Activated naive CD4-positive, alpha-beta T cell treated with anti-CD3 and anti-CD28 coated beads, Interleukin-2, amount 10 ng/mL, durations not matched to agents 7 days and 5 days (primary cell): ENCODE measurements around the gene DNAH11.
"Not testable (repeated sequence)": the region's sequence is repeated elsewhere in the genome, so short reads cannot be mapped to it uniquely, and the experiment has no call there.

Source experiments
- CTCF ChIA-PET: fragments of 350-600 bp; sonication (Branson Sonifier 250); formaldehyde crosslinking; loops from one replicate; lab custom pipeline; 2021; ENCODE audit warnings: antibody characterized with exemption; lab: Charles Lee
- DNase-seq: peaks from one replicate; pipeline ENCODE4 v3.0.0-alpha.2; 2020
- H3K27ac Mint-ChIP-seq: one replicate; pipeline ENCODE4 v1.8.0; 2021; ENCODE audit warnings: mild to moderate bottlenecking, moderate library complexity, mixed read lengths
- H3K27me3 Mint-ChIP-seq: one replicate; pipeline ENCODE4 v1.8.0; 2021; ENCODE audit warnings: mild to moderate bottlenecking, mixed read lengths
- H3K36me3 Mint-ChIP-seq: one replicate; pipeline ENCODE4 v1.8.0; 2021; ENCODE audit warnings: mixed read lengths
- H3K4me1 Mint-ChIP-seq: one replicate; pipeline ENCODE4 v1.8.0; 2021; ENCODE audit warnings: mixed read lengths
- H3K4me3 Mint-ChIP-seq: one replicate; pipeline ENCODE4 v1.8.0; 2021; ENCODE audit warnings: mild to moderate bottlenecking, moderate library complexity, mixed read lengths
- H3K9me3 Mint-ChIP-seq: one replicate; pipeline ENCODE4 v1.8.0; 2021; ENCODE audit warnings: mixed read lengths

Gene DNAH11

GRCh38 chr7:21865631-21866204, 322.9 kb downstream of the DNAH11 start:
- H3K4me3 Mint-ChIP-seq, H3K27me3 Mint-ChIP-seq, H3K36me3 Mint-ChIP-seq, H3K4me1 Mint-ChIP-seq, DNase-seq, CTCF ChIA-PET, H3K9me3 Mint-ChIP-seq, H3K27ac Mint-ChIP-seq: not testable (repeated sequence)

GRCh38 chr7:21866731-21867130, 323.9 kb downstream of the DNAH11 start:
- no peak for DNase-seq
- no peak overlapping the region for H3K4me3 Mint-ChIP-seq
- H3K4me1 Mint-ChIP-seq, result no peaks in the 10 kb centered on the region
- no peaks in the 10 kb centered on the region for H3K36me3 Mint-ChIP-seq
- H3K27ac Mint-ChIP-seq, result no peak overlapping the region
- no peaks in the 10 kb centered on the region for H3K9me3 Mint-ChIP-seq
- CTCF ChIA-PET, result no interaction called here
- no peaks in the 10 kb centered on the region for H3K27me3 Mint-ChIP-seq

- no peak overlapping the region for H3K4me3 Mint-ChIP-seq
- H3K27ac Mint-ChIP-seq, result no peak overlapping the region
- no peaks in the 10 kb centered on the region for H3K4me1 Mint-ChIP-seq
- no peaks in the 10 kb centered on the region for H3K27me3 Mint-ChIP-seq
- no peak for DNase-seq
- no peaks in the 10 kb centered on the region for H3K9me3 Mint-ChIP-seq
- CTCF ChIA-PET, result no interaction called here
- no peaks in the 10 kb centered on the region for H3K36me3 Mint-ChIP-seq
Measured at GRCh38 chr7:21867226-21867625, 324.4 kb downstream of the DNAH11 start.

- no peak for DNase-seq
- no peaks in the 10 kb centered on the region for H3K36me3 Mint-ChIP-seq
- H3K9me3 Mint-ChIP-seq, result no peaks in the 10 kb centered on the region
- H3K27ac Mint-ChIP-seq, result no peak overlapping the region
- CTCF ChIA-PET, result no interaction called here
- no peak overlapping the region for H3K4me3 Mint-ChIP-seq
- H3K27me3 Mint-ChIP-seq, result no peaks in the 10 kb centered on the region
- H3K4me1 Mint-ChIP-seq, result no peaks in the 10 kb centered on the region
Measured at GRCh38 chr7:21867816-21868575, 325.2 kb downstream of the DNAH11 start.

GRCh38 chr7:21868576-21868850, 325.7 kb downstream of the DNAH11 start:
- DNase-seq, result no peak
- Mint-ChIP-seq H3K4me1 (no peaks in the 10 kb centered on the region), H3K9me3 (no peaks in the 10 kb centered on the region), H3K4me3 (no peak overlapping the region), H3K27me3 (no peaks in the 10 kb centered on the region), H3K36me3 (no peaks in the 10 kb centered on the region), H3K27ac (no peak overlapping the region)
- CTCF ChIA-PET, result no interaction called here

- H3K4me1 Mint-ChIP-seq, result no peaks in the 10 kb centered on the region
- no peak overlapping the region for H3K4me3 Mint-ChIP-seq
- peaks cover 3% of the 10 kb centered on the region for H3K36me3 Mint-ChIP-seq
- H3K27ac Mint-ChIP-seq, result no peak overlapping the region
- H3K27me3 Mint-ChIP-seq, result no peaks in the 10 kb centered on the region
- DNase-seq, result no peak
- CTCF ChIA-PET, result no interaction called here
- no peaks in the 10 kb centered on the region for H3K9me3 Mint-ChIP-seq
Measured at GRCh38 chr7:21869785-21870402, 327.1 kb downstream of the DNAH11 start.

GRCh38 chr7:21883069-21883468, 340.2 kb downstream of the DNAH11 start:
- no peak overlapping the region for H3K27ac Mint-ChIP-seq
- H3K27me3 Mint-ChIP-seq, result no peaks in the 10 kb centered on the region
- DNase-seq, result no peak
- H3K4me1 Mint-ChIP-seq, result no peaks in the 10 kb centered on the region
- CTCF ChIA-PET, result no interaction called here
- no peaks in the 10 kb centered on the region for H3K9me3 Mint-ChIP-seq
- no peak overlapping the region for H3K4me3 Mint-ChIP-seq
- H3K36me3 Mint-ChIP-seq, result no peaks in the 10 kb centered on the region

- H3K9me3 Mint-ChIP-seq, DNase-seq, CTCF ChIA-PET, H3K4me3 Mint-ChIP-seq, H3K4me1 Mint-ChIP-seq, H3K27me3 Mint-ChIP-seq, H3K36me3 Mint-ChIP-seq, H3K27ac Mint-ChIP-seq: not testable (repeated sequence)
Measured at GRCh38 chr7:21883501-21883900, 340.7 kb downstream of the DNAH11 start.

- Mint-ChIP-seq H3K27ac (no peak overlapping the region), H3K4me1 (no peaks in the 10 kb centered on the region), H3K9me3 (no peaks in the 10 kb centered on the region), H3K4me3 (no peak overlapping the region), H3K27me3 (no peaks in the 10 kb centered on the region), H3K36me3 (no peaks in the 10 kb centered on the region)
- DNase-seq, result no peak
- CTCF ChIA-PET, result no interaction called here
Measured at GRCh38 chr7:21884496-21884895, 341.7 kb downstream of the DNAH11 start.

GRCh38 chr7:21886396-21886795, 343.6 kb downstream of the DNAH11 start:
- Mint-ChIP-seq H3K27me3 (no peaks in the 10 kb centered on the region), H3K36me3 (no peaks in the 10 kb centered on the region), H3K9me3 (no peaks in the 10 kb centered on the region), H3K27ac (no peak overlapping the region), H3K4me3 (no peak overlapping the region), H3K4me1 (no peaks in the 10 kb centered on the region)
- CTCF ChIA-PET, result no interaction called here
- no peak for DNase-seq

GRCh38 chr7:21887353-21887752, 344.5 kb downstream of the DNAH11 start:
- H3K4me1 Mint-ChIP-seq, result no peaks in the 10 kb centered on the region
- no peak overlapping the region for H3K27ac Mint-ChIP-seq
- no peaks in the 10 kb centered on the region for H3K36me3 Mint-ChIP-seq
- DNase-seq, result no peak
- H3K9me3 Mint-ChIP-seq, result no peaks in the 10 kb centered on the region
- no peak overlapping the region for H3K4me3 Mint-ChIP-seq
- CTCF ChIA-PET, result no interaction called here
- H3K27me3 Mint-ChIP-seq, result no peaks in the 10 kb centered on the region

GRCh38 chr7:21887779-21888178, 344.9 kb downstream of the DNAH11 start:
- no peak overlapping the region for H3K27ac Mint-ChIP-seq
- DNase-seq, result no peak
- H3K36me3 Mint-ChIP-seq, result no peaks in the 10 kb centered on the region
- CTCF ChIA-PET, result no interaction called here
- no peaks in the 10 kb centered on the region for H3K9me3 Mint-ChIP-seq
- no peak overlapping the region for H3K4me3 Mint-ChIP-seq
- no peaks in the 10 kb centered on the region for H3K4me1 Mint-ChIP-seq
- no peaks in the 10 kb centered on the region for H3K27me3 Mint-ChIP-seq

GRCh38 chr7:21891291-21891690, 348.5 kb downstream of the DNAH11 start:
- CTCF ChIA-PET, result no interaction called here

GRCh38 chr7:21893401-21893800, 350.6 kb downstream of the DNAH11 start:
- no peaks in the 10 kb centered on the region for H3K27me3 Mint-ChIP-seq
- H3K9me3 Mint-ChIP-seq, result peaks cover 4% of the 10 kb centered on the region
- H3K27ac Mint-ChIP-seq, result peak overlapping the region; percentile 15
- no peak for DNase-seq
- CTCF ChIA-PET, result interaction anchor here (0.6 kb wide), 1 partner anchor 20 kb away, joined by 3 read pairs; no protein-coding TSS in a partner anchor
- H3K36me3 Mint-ChIP-seq, result peaks cover 28% of the 10 kb centered on the region
- H3K4me3 Mint-ChIP-seq, result no peak overlapping the region
- H3K4me1 Mint-ChIP-seq, result peaks cover 14% of the 10 kb centered on the region

More at GRCh38 chr7:21891291-21891690, 348.5 kb downstream of the DNAH11 start:
- H3K27ac Mint-ChIP-seq, result no peak overlapping the region
- peaks cover 15% of the 10 kb centered on the region for H3K36me3 Mint-ChIP-seq
- no peaks in the 10 kb centered on the region for H3K9me3 Mint-ChIP-seq
- no peaks in the 10 kb centered on the region for H3K4me1 Mint-ChIP-seq
- no peaks in the 10 kb centered on the region for H3K27me3 Mint-ChIP-seq
- H3K4me3 Mint-ChIP-seq, result no peak overlapping the region
- DNase-seq, result no peak
